HEK293 (cell line): ENCODE data around the gene PPP1R36.

Experiments used
- ZNF626 ChIP-seq: fragments of 450-650 bp; sonication (Bioruptor Pico); formaldehyde crosslinking; IDR thresholded peaks from 2 replicates; pipeline ENCODE4 v1.5.1; 2018; ENCODE audit warnings: missing biosample characterization, missing genetic modification characterization, inconsistent platforms
- ZNF76 ChIP-seq: fragments of 450-650 bp; formaldehyde crosslinking; IDR thresholded peaks from 2 replicates; pipeline ENCODE4; 2016; ENCODE audit warnings: low read depth, missing biosample characterization, missing genetic modification characterization, borderline replicate concordance
- TF ChIP-seq, protein P1 (sequence below): fragments of 450-650 bp; formaldehyde crosslinking; IDR thresholded peaks from 2 replicates; pipeline ENCODE4 v1.5.1; 2016; ENCODE audit warnings: missing biosample characterization, missing genetic modification characterization
- TF ChIP-seq, protein P2 (sequence below): fragments of 450-650 bp; formaldehyde crosslinking; IDR thresholded peaks from 2 replicates; pipeline ENCODE4 v1.5.1; 2016; ENCODE audit warnings: missing biosample characterization, missing genetic modification characterization
- TF ChIP-seq, protein P3 (sequence below): fragments of 450-650 bp; formaldehyde crosslinking; IDR thresholded peaks from 2 replicates; pipeline ENCODE4 v1.5.1; 2016; ENCODE audit warnings: missing biosample characterization, missing genetic modification characterization
- TF ChIP-seq, protein P4 (sequence below): fragments of 450-650 bp; formaldehyde crosslinking; IDR thresholded peaks from 2 replicates; pipeline ENCODE4 v1.5.1; 2016; ENCODE audit warnings: missing biosample characterization, missing genetic modification characterization

DNA sequence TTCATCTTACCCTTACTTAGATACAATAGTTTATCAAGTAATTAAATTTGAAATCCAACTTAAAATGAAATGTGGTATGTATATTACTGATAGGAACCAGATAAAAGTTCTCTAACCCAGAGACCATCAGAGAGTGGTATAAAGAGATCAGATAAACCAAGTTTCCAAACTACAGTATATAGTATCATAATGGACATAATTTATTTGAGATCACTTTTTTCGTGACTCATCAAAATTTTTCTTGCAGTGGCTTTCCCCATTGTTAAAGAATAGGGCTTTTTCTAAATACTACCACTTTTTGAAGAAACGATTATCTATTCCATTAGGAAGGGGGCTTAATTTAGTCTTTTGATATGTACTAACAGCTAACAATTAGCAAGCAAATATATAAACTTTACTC, 24.4 kb upstream of the PPP1R36 start:
- TF ChIP-seq ZNF626 (tag by site-specific recombination), result no peak
- TF ChIP-seq, protein P1, sequence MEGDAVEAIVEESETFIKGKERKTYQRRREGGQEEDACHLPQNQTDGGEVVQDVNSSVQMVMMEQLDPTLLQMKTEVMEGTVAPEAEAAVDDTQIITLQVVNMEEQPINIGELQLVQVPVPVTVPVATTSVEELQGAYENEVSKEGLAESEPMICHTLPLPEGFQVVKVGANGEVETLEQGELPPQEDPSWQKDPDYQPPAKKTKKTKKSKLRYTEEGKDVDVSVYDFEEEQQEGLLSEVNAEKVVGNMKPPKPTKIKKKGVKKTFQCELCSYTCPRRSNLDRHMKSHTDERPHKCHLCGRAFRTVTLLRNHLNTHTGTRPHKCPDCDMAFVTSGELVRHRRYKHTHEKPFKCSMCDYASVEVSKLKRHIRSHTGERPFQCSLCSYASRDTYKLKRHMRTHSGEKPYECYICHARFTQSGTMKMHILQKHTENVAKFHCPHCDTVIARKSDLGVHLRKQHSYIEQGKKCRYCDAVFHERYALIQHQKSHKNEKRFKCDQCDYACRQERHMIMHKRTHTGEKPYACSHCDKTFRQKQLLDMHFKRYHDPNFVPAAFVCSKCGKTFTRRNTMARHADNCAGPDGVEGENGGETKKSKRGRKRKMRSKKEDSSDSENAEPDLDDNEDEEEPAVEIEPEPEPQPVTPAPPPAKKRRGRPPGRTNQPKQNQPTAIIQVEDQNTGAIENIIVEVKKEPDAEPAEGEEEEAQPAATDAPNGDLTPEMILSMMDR, result no peak
- TF ChIP-seq, protein P2, sequence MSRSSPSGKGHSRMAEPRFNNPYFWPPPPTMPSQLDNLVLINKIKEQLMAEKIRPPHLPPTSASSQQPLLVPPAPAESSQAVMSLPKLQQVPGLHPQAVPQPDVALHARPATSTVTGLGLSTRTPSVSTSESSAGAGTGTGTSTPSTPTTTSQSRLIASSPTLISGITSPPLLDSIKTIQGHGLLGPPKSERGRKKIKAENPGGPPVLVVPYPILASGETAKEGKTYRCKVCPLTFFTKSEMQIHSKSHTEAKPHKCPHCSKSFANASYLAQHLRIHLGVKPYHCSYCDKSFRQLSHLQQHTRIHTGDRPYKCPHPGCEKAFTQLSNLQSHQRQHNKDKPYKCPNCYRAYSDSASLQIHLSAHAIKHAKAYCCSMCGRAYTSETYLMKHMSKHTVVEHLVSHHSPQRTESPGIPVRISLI (tag by site-specific recombination), result no peak
- TF ChIP-seq, protein P3, sequence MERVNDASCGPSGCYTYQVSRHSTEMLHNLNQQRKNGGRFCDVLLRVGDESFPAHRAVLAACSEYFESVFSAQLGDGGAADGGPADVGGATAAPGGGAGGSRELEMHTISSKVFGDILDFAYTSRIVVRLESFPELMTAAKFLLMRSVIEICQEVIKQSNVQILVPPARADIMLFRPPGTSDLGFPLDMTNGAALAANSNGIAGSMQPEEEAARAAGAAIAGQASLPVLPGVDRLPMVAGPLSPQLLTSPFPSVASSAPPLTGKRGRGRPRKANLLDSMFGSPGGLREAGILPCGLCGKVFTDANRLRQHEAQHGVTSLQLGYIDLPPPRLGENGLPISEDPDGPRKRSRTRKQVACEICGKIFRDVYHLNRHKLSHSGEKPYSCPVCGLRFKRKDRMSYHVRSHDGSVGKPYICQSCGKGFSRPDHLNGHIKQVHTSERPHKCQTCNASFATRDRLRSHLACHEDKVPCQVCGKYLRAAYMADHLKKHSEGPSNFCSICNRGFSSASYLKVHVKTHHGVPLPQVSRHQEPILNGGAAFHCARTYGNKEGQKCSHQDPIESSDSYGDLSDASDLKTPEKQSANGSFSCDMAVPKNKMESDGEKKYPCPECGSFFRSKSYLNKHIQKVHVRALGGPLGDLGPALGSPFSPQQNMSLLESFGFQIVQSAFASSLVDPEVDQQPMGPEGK (tag by site-specific recombination), result no peak
- TF ChIP-seq ZNF76 (tag by site-specific recombination), result no peak
- TF ChIP-seq, protein P4, sequence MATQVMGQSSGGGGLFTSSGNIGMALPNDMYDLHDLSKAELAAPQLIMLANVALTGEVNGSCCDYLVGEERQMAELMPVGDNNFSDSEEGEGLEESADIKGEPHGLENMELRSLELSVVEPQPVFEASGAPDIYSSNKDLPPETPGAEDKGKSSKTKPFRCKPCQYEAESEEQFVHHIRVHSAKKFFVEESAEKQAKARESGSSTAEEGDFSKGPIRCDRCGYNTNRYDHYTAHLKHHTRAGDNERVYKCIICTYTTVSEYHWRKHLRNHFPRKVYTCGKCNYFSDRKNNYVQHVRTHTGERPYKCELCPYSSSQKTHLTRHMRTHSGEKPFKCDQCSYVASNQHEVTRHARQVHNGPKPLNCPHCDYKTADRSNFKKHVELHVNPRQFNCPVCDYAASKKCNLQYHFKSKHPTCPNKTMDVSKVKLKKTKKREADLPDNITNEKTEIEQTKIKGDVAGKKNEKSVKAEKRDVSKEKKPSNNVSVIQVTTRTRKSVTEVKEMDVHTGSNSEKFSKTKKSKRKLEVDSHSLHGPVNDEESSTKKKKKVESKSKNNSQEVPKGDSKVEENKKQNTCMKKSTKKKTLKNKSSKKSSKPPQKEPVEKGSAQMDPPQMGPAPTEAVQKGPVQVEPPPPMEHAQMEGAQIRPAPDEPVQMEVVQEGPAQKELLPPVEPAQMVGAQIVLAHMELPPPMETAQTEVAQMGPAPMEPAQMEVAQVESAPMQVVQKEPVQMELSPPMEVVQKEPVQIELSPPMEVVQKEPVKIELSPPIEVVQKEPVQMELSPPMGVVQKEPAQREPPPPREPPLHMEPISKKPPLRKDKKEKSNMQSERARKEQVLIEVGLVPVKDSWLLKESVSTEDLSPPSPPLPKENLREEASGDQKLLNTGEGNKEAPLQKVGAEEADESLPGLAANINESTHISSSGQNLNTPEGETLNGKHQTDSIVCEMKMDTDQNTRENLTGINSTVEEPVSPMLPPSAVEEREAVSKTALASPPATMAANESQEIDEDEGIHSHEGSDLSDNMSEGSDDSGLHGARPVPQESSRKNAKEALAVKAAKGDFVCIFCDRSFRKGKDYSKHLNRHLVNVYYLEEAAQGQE (tag by site-specific recombination), result no peak
